H54 (cell line): ENCODE measurements around the gene OGN.
"Not testable (repeated sequence)": the region's sequence is repeated elsewhere in the genome, so short reads cannot be mapped to it uniquely, and the experiment has no call there.

Source experiments
- DNase-seq: peaks from one replicate; pipeline ENCODE4 v3.0.0; 2011; ENCODE audit warnings: low spot score, mixed read lengths; ENCODE audit not compliant: insufficient read length
- FAIRE-seq: peaks from 3 replicates; lab custom pipeline; 2011; peaks lifted over from hg19 to GRCh38; lab: Jason Lieb, UNC
- POLR2A ChIP-seq: IDR thresholded peaks from 2 replicates; pipeline ENCODE4 v1.6.1; 2011; ENCODE audit warnings: low read depth, mild to moderate bottlenecking, low read length

OGN gene

GRCh38 chr9:92423612-92424011 lies 19.2 kb upstream of the OGN start:
- DNase-seq (no peak), FAIRE-seq (no peak)
- no peak for TF ChIP-seq POLR2A

- DNase-seq: no peak
- no peak for TF ChIP-seq POLR2A
- peak; percentile 6 for FAIRE-seq
These were observed 18.4 kb upstream of the OGN start for GRCh38 chr9:92422611-92423338.

DNA sequence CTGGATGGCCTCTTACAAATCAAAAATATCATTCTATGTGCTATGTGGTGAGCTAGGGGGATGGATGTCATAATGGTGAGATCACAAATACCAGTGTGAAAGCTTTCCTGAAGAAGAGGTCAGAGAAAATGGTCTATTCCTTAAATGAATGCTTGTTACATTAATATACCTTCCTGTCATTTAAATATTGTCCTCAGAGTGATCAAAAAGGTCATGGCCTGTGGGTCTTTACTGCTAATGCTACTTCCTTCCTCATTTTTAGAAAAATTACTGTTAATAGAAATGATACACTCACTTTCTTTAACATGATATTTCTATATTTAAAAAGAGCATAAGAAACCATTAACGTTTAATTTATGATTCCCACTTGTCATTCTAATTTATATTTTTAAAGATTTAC lies 10.2 kb upstream of the OGN start:
- FAIRE-seq: no peak
- no peak for TF ChIP-seq POLR2A

GRCh38 chr9:92411157-92411556 lies 6.8 kb upstream of the OGN start:
- not testable (repeated sequence) for DNase-seq, FAIRE-seq

More for the DNA sequence above, 10.2 kb upstream of the OGN start:
- no peak for DNase-seq

DNA sequence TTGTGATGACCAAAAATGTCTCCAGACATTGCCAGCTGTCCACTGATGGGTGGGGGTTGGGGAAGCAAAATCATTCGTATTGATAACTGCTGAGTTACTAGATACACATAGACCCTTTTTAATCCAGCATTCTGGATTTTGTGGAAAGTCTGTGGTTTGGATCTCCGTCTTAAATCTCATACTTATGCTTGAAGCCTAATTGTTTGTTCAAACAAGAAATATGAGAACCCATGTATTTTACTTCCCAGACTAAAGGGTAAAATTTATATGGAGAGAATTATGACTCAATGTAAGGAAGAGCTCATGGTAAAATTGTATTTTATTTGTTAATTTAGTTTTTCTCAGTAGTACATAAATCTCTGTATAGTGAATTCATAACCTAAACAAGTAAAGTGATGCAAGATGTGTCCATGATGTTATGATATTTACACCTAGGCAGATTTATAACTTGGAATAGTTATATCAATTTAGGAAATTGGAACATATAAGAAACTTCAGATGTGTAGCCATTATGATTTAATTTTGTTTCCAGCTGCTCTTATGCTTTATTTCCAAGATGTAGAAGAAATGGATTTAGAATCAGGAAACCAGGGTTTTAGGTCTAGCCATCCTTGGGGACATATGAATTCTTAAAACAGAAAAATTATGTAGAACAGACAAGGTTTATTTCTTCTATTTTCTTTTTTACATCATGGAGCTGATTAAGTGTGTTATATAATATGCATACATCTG lies 4.5 kb upstream of the OGN start:
- no peak for FAIRE-seq
- TF ChIP-seq POLR2A: no peak

GRCh38 chr9:92407818-92408217 lies 3.4 kb upstream of the OGN start:
- DNase-seq (no peak), FAIRE-seq (no peak)
- no peak for TF ChIP-seq POLR2A

More for the DNA sequence above, 4.5 kb upstream of the OGN start:
- DNase-seq: no peak

DNA sequence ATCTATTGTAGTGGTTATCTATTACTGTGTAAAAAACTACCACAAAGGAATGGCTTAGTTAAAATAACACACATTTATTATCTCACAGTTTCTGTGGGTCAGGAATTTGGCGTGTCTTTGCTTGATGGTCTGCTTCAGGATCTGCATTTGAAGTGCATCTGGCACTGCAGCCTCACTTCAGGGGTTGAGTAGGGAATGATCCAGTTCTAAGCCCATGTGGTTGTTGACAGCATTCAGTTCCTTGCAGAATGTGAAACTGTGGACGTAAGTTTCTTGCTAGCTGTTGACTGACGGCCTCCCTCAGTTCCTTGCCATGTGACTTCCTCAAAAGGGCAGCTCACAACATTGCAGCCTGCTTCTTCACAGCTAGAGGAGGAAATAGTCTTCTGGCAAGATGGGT lies 2.1 kb upstream of the OGN start:
- DNase-seq (no peak), FAIRE-seq (no peak)
- TF ChIP-seq POLR2A: no peak

DNA sequence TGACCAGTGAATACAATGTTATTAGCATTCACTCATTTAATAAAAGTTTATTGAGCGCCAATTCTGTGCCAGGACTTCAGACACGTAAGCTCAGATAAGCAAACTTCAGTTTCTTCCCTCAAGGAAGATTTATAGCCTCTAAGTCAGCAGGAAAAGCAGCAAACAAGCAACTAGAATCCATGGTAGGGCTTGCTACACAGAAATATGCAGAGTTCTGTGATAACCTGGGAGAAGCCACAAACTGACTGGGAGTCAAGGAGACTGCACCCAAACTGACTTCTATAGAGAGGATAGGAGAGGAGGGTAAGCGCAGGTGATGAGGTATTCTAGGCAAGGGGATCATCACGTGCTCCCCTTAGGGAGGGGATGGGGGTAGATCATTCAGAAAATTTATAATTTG lies 1.4 kb upstream of the OGN start:
- DNase-seq (no peak), FAIRE-seq (no peak)
- no peak for TF ChIP-seq POLR2A

DNA sequence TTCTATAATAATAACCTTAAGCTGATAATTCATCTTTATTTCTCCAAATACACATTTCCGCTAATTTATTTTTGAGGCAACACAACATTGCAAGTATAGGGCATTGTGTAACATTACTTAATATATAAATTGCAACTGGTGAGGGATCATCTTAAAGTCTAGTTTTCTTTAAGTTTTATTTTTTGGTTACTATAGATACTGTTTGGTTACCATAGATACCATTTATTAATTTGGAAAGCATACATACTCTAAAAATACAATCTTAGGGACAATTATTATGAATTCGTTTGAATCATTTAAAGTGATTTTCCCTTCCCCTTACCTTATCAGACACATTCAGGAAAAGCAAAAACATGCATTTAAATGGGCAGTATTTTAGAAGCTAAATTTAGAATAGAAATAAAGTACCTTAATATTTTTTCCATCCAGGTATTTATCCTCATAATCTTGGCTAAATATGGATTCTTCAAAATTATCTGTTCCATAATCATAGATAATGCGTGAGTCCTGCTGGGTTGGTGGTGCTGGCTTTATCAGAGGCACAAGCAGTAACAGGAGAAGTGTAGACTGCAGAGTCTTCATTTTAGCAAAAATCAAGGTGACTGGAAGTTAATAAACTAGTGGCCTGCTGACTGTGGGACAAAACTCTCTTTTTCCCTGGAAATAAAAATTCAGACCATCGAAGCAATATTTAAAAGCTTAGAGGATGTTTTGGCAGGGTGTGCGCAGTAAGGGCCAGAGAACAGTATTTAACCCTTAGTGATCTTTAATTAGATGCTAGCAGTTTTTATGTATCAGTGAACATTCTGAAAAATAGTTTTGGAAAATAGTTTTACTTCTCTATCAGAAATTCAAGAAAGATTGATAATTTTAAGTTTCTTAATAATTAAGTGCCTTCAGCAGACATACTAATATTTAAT lies 1.3 kb downstream of the OGN start:
- FAIRE-seq: peak; percentile 65
- no peak for TF ChIP-seq POLR2A
- no peak for DNase-seq

DNA sequence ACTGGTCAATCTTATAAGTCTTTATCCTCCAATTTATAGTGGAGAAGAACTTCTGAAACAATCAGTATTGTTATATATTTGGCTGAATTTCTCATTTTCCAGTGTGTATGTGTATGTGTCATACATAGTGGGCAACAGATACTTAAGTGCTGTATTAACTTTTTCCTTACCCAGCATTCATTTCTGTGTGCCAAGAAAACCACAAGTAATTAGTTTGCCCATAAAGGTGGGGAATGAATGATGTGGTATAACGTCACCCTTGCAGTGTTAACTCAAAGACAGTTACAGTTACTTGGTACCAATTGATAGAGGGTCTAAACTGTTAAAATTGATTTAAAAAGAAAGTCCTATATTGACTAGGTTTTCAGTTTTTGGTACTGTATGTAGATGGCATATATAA lies 2.0 kb downstream of the OGN start:
- TF ChIP-seq POLR2A: no peak
- FAIRE-seq: peak; percentile 91
- no peak for DNase-seq

GRCh38 chr9:92397853-92398252 lies 6.5 kb downstream of the OGN start:
- DNase-seq (no peak), FAIRE-seq (peak; percentile 68)
- TF ChIP-seq POLR2A: no peak

DNA sequence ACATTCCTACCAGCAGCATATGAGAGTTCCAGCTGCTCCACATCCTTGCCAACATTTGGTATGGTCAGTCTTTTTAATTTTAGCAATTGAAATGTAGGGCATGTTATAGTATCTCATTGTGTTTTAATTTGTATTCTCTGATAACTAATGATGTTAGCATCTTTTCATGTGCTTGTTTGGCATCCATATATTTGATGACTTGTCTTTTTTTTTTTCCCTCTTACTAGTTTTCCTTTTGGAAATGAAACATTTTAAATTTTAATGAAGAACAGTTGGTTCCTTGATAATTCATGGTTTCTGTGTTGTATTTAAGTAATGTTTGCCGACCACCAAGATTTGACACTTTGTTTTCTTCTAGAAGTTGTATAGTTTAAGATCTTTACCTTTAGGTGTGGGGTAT lies 8.8 kb downstream of the OGN start:
- TF ChIP-seq POLR2A: no peak
- peak; percentile 43 for FAIRE-seq
- no peak for DNase-seq

DNA sequence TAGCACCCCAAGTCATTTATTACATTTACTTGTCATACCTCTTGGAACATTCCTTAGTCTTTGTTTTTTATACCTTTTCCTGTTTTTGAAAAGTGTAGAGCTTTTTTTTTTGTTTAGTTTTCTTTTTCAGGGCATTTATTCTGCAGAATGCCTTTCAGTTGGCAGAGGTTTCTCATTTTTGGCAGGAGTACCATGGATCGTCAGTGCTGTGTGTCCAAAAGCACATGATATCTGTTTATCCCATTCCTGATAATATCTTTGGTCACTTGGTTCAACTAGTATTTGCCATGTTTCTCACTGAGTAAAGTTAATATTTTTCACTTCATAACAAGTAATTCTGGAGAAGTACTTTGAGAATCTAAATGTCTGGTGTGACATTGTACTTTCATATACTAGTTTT lies 10.7 kb downstream of the OGN start:
- no peak for TF ChIP-seq POLR2A
- peak; percentile 87 for FAIRE-seq
- no peak for DNase-seq

DNA sequence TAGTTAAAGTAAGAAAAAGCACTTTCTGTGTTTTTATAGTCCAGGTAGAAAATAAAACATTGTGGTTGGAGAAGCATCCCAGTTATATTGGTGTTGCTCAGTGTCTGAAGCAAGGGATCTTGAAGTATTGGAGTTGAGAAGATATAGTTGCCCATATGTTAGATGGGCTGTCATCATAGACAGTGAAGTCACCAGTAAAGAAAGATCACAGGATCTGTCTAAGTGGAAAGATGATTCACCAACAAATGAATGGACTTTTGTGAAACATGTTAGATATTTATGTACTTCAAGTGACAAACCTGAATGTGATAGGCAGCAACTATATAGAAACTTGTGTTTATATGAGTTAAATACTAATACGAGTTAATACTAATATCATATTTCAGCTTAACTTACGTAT lies 11.7 kb downstream of the OGN start:
- peak; percentile 90 for FAIRE-seq
- DNase-seq: peak; percentile 9
- TF ChIP-seq POLR2A: no peak
